Stimulated activated naive B cell treated with anti-CD40 and anti-IgM and Interleukin-4, amounts not matched to agents 10 μg/mL and 1 μg/mL and 100 μg/mL, for 72 hours (primary cell): ENCODE results near the gene FXYD6.

Source experiments
- ATAC-seq, 2 donors: fragments of 150-1000 bp; cut with Tn5 transposase; replicated peaks; 2 replicates each; pipeline ENCODE4 v1.10.0; 2021; ENCODE audit warnings: moderate library complexity in 1 of 2
- DNase-seq: peaks from one replicate; pipeline ENCODE4 v3.0.0; 2021
- H3K27ac Mint-ChIP-seq: one replicate; pipeline ENCODE4 v1.8.0; 2022; ENCODE audit warnings: mild to moderate bottlenecking, mixed read lengths
- H3K27me3 Mint-ChIP-seq, 2 donors: one replicate each; pipeline ENCODE4 v1.8.0; 2022; ENCODE audit warnings: mixed read lengths in 2 of 2
- H3K36me3 Mint-ChIP-seq, 2 donors: one replicate each; pipeline ENCODE4 v1.8.0; 2022; ENCODE audit warnings: mixed read lengths in 2 of 2, mild to moderate bottlenecking in 1 of 2
- H3K4me1 Mint-ChIP-seq, 2 donors: one replicate each; pipeline ENCODE4 v1.8.0; 2022; ENCODE audit warnings: mixed read lengths in 2 of 2, mild to moderate bottlenecking in 1 of 2
- H3K4me3 Mint-ChIP-seq, 2 donors: one replicate each; pipeline ENCODE4 v1.8.0; 2022; ENCODE audit warnings: mild to moderate bottlenecking in 2 of 2, mixed read lengths in 2 of 2, moderate library complexity in 1 of 2
- H3K9me3 Mint-ChIP-seq, 2 donors: one replicate each; pipeline ENCODE4 v1.8.0; 2022; ENCODE audit warnings: mixed read lengths in 2 of 2, mild to moderate bottlenecking in 1 of 2

Gene FXYD6

DNA sequence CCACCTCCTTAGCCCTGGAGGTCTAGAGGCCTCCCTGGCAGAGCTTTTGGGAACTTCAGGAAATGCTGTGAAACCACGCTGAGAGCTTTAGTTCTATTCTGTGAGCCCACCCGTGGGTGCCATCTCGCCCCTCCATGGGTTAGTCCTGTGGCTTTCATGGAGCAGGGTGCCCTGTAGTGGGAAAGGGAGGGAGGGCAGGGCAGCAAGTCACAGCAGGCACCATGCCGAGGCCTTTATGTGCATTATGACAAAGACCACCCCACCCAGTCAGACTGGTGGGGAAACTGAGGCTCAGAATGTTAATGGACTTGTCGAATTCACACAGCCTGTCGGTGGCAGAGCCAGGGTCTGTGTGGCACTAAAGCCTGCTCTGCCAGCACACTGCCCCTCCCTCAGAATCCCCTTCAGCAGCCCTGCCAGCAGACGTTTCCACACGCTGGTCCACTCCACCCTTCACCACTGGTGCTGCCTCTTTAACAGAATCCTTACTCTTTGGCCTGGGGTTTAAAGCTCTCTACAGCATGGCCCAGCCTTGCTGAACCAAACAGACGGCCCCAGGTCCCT is 39.3 kb upstream of the FXYD6 start:
- DNase-seq, result no peak
- Mint-ChIP-seq H3K27ac (no peak overlapping the region), H3K4me1 (peaks cover 18 to 24% of the 10 kb centered on the region in 2 donors), H3K9me3 (no peaks in the 10 kb centered on the region), H3K27me3 (peaks cover 4 to 6% of the 10 kb centered on the region in 2 donors), H3K4me3 (no peak overlapping the region), H3K36me3 (peaks cover 8 to 10% of the 10 kb centered on the region in 2 donors)
- ATAC-seq, result no peak

DNA sequence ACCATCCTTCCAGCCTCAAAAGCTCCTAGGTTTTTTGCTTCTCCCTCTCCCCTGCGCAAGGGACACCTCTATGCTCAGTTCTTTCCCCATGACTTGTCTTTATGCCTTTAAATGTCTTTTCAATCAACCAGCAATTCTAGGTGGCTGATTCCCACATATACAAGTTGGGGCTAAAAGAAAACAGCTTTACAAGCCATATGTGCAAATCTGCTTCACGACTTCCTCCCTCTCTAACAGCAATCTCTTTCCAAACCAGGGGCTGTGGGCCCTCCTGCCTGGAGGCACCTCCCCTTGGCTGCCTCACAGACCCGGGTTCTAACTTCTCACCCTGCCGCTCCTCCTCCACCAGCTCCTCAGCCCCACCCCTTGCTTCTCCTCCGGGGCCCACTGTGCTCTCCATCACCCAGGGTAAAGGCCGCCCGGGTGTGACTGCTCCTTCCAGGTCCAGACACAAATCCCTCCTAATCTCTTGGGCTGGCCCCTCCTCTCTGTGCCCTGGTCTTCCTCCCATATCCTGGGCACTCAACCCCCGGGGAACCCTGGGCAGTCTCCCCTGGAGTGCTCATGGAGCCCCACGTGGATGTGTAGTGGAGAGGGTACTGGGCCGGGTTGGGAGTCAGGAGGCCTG is 38.6 kb upstream of the FXYD6 start:
- ATAC-seq (no peak), DNase-seq (no peak)
- Mint-ChIP-seq H3K4me3 (no peak overlapping the region), H3K9me3 (no peaks in the 10 kb centered on the region), H3K4me1 (peaks cover 18 to 21% of the 10 kb centered on the region in 2 donors), H3K27me3 (peaks cover 4 to 7% of the 10 kb centered on the region in 2 donors), H3K27ac (no peak overlapping the region), H3K36me3 (peaks cover 8 to 10% of the 10 kb centered on the region in 2 donors)

DNA sequence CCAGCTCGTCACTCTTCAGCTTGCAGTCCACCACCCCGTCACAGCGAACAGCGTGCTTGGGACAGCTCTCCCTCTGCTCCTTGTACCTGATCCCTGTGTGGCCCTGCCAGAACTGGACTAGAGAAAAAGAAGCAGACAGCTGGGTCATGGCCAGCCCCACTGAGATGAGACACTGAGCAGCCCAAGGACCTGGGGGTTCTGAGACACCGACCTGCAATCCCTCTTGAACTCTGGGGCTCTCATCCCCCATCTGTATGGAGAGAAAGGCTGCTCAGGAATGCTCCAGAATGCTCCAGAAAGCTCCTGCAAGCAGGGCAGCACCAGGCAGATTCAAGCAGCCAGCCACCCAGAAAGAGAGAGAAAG is 37.9 kb upstream of the FXYD6 start:
- DNase-seq (no peak), ATAC-seq (no peak)
- peaks cover 10 to 13% of the 10 kb centered on the region in 2 donors for H3K4me1 Mint-ChIP-seq
- peaks cover 8 to 10% of the 10 kb centered on the region in 2 donors for H3K36me3 Mint-ChIP-seq
- no peak overlapping the region for H3K4me3 Mint-ChIP-seq
- H3K27ac Mint-ChIP-seq, result no peak overlapping the region
- peaks cover 4 to 7% of the 10 kb centered on the region in 2 donors for H3K27me3 Mint-ChIP-seq
- H3K9me3 Mint-ChIP-seq, result no peaks in the 10 kb centered on the region

DNA sequence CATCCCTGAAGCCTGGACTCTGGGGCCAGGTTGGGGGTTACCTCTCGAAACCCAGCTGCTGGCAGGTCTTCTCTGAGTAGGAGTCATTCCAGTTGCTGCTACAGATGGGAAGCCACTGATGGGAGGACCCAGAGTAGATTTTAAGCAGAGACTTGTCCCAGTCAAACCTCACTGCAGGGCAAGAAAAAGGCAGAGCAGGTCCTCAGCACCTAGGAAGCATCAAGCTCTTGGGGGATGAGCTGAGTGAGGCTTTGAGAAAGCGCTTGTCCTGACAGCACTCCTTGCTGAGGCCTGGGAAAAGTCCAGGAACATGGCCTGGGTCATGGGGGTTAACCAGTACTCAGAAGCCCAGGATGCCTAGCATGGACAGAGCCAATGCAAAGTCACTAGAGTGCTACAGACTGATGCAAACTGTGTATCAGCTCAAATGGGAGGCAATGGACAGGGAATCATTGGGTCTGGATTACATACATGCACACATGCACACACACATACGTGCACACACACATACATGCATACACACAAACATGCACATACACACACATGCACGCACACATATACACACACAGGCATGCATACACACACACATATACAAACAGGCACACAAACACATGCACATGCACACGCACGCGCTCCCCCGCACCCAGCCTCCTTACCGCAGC is 37.4 kb upstream of the FXYD6 start:
- ATAC-seq, result no peak
- no peak for DNase-seq
- Mint-ChIP-seq H3K27me3 (peaks cover 4 to 7% of the 10 kb centered on the region in 2 donors), H3K4me3 (no peak overlapping the region), H3K36me3 (peaks cover 8 to 10% of the 10 kb centered on the region in 2 donors), H3K27ac (peak overlapping the region; percentile 10), H3K4me1 (peaks cover 7 to 8% of the 10 kb centered on the region in 2 donors), H3K9me3 (no peaks in the 10 kb centered on the region)

DNA sequence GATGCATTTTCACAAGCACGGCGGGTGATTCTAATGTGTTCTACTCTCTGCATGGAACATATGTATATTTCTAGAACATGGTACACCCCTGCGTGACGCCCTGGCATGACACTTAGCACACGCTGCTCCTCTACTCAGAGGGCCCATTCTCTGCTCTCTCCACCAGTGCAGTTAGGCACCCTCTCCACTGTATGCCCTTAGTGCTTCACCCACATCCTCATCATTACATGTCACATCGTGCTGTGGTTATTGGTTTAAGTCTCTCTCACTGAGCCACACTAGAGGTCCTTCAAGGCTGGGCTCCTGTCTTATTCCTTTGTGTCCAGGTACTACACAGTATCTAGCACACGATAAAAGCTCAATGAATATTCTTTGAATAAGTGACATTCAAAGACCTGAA is 36.0 kb upstream of the FXYD6 start:
- Mint-ChIP-seq H3K27me3 (peaks cover 4 to 7% of the 10 kb centered on the region in 2 donors), H3K36me3 (peaks cover 13 to 19% of the 10 kb centered on the region in 2 donors), H3K9me3 (no peaks in the 10 kb centered on the region), H3K27ac (no peak overlapping the region), H3K4me3 (no peak overlapping the region), H3K4me1 (peaks cover 6 to 13% of the 10 kb centered on the region in 2 donors)
- no peak for DNase-seq
- no peak for ATAC-seq

DNA sequence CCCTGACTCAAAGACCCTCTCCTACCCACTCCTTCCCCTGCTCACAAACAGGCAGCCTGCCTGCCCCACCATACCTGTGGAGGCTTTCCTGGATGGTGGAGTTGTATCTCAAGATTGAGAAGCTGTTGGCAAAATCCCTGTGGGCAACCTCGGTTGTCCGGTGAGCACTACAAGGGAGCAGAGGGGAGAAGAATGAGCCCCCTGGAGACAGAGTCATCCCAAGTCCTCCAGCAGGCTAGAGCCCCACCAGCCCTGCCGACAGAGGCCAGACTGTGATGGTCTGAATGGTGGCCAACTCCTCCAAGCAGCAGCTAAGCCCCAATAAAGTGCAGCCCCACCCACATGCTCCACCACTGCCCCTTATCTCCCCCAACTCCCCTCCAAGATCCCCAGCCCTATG is 35.2 kb upstream of the FXYD6 start:
- H3K4me3 Mint-ChIP-seq, result no peak overlapping the region
- DNase-seq, result no peak
- H3K4me1 Mint-ChIP-seq, result peaks cover 10 to 16% of the 10 kb centered on the region in 2 donors
- H3K9me3 Mint-ChIP-seq, result no peaks in the 10 kb centered on the region
- no peak overlapping the region for H3K27ac Mint-ChIP-seq
- H3K27me3 Mint-ChIP-seq, result peaks cover 4 to 7% of the 10 kb centered on the region in 2 donors
- ATAC-seq, result no peak
- H3K36me3 Mint-ChIP-seq, result peaks cover 14 to 20% of the 10 kb centered on the region in 2 donors

DNA sequence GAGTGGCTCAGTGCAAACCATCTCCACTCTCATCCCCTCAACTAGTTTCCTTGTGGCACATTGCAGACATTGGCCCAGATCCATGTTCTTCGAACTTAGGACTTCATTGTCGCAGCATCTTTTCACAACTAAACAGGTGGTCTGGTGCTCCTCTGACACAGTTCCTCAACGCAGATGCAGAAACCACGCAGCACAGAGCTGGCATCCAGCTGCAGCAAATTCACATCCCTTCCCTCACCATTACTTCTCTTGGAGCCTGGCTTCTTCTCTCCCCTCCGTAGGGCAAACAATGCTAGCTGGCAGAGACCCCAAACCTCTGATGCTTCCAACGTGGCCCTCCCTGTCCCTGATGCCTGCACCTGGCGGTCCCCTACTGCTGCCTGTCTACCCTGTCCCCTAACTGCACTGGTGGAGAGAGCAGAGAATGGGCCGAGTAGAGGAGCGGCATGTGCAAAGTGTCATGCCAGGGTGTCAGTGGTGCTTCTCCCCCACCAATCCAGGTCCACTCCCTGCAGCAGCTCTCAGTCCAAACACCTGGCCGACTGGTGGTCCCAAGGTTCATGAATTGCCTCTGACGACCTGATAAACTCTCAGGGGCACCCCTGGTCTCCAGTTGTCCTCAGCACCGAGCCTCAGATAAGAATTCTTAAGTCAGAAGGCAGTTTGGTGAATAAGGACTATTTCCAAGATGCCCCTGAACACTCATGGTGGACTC is 34.6 kb upstream of the FXYD6 start:
- H3K4me3 Mint-ChIP-seq, result no peak overlapping the region
- DNase-seq, result no peak
- H3K9me3 Mint-ChIP-seq, result no peaks in the 10 kb centered on the region
- ATAC-seq, result no peak
- H3K27me3 Mint-ChIP-seq, result peaks cover 4 to 7% of the 10 kb centered on the region in 2 donors
- peaks cover 10 to 20% of the 10 kb centered on the region in 2 donors for H3K36me3 Mint-ChIP-seq
- no peak overlapping the region for H3K27ac Mint-ChIP-seq
- peaks cover 10 to 13% of the 10 kb centered on the region in 2 donors for H3K4me1 Mint-ChIP-seq

DNA sequence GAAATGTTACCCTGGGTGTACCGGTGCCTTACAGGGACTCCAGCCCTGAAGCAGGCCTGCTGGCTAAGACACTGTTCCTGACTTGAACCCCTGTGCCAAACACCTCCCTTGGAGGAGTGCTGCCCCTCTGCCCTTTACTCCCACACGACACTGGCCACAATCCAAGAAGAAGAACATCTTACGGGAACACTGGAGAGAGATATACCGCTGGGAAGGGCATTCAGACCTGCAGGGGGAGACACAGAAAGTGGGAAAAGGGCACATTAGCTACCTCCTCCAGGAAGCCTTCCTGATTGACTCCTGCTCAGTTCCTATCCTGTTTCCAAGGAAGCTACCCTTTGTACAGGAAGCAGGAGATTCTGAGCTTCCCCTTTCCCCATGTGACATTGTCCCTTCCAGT is 34.1 kb upstream of the FXYD6 start:
- peaks cover 10 to 11% of the 10 kb centered on the region in 2 donors for H3K4me1 Mint-ChIP-seq
- peaks cover 10 to 20% of the 10 kb centered on the region in 2 donors for H3K36me3 Mint-ChIP-seq
- H3K27me3 Mint-ChIP-seq, result peaks cover 4 to 7% of the 10 kb centered on the region in 2 donors
- H3K9me3 Mint-ChIP-seq, result no peaks in the 10 kb centered on the region
- no peak overlapping the region for H3K4me3 Mint-ChIP-seq
- H3K27ac Mint-ChIP-seq, result no peak overlapping the region
- no peak for DNase-seq
- ATAC-seq, result no peak

DNA sequence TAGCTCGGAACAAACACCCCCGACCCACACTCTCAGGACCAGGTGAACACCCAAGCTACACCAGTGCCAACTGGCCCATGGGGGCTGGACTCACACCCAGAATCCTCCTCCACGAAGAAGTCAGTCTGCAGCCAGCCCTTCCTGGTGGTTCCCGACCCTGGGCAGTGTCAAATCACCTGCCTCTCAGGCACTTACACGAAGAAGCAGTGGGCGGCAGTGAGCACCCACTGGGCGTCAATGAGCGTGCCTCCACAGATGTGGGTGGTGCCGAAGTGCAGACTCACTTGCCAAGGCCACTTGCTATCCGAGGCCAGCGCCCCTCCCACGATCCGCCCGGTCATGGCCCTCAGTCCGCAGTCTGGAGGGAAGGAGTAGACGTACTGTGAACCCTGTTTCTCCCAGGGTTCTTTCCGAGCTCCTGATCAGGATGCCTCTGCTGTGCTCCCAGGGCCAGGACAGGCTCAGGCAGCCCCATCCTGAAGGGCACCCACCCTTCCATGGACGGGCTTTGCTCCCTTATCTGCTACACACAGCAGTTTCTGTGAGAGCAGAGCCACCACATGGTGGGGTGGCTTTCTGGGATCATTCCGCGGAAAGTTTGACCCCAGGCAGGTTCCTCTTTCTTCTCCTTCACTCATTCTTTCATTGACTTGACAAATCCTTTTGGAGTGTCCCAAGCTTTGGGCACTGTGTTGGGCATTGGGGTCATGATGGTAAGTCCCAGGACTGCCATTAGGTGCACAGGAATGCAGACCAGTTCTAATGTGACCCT is 33.3 kb upstream of the FXYD6 start:
- no peak for DNase-seq
- no peak overlapping the region for H3K27ac Mint-ChIP-seq
- H3K4me1 Mint-ChIP-seq, result peaks cover 10 to 11% of the 10 kb centered on the region in 2 donors
- ATAC-seq, result no peak
- H3K27me3 Mint-ChIP-seq, result peaks cover 7 to 8% of the 10 kb centered on the region in 2 donors
- H3K36me3 Mint-ChIP-seq, result peaks cover 10 to 20% of the 10 kb centered on the region in 2 donors
- no peaks in the 10 kb centered on the region for H3K9me3 Mint-ChIP-seq
- H3K4me3 Mint-ChIP-seq, result no peak overlapping the region

DNA sequence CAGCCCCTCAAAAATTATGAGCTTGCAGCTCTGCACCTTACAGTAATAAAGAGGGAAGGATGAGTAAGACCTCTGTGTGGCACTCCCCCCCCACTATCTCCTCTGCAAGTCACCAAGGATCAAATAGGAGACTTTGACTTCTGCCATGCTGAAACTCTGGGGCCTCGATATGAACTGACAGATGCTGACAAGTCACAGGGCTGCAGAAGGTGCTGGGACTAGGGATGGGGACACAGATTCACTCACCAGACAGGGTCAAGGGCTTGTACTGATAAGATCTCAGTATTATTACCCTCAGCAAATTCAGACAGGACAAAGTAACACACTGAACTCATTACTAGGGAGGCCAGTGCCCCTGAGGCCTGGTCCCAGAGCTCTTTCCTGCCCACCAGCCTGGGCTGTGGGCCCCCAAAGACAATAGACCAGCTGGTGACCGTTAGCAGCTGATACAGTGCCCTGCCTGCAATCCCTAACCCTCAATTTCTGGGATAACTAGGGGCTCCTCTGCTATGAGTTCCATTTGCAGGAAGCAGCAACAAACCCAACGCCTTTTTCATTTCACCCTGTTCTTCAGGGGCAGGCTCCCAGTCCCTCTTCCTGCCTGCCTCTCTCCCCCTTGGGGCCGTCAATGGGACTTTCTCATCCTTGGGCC is 32.6 kb upstream of the FXYD6 start:
- no peak overlapping the region for H3K4me3 Mint-ChIP-seq
- peaks cover 10% of the 10 kb centered on the region in 2 donors for H3K4me1 Mint-ChIP-seq
- no peak for ATAC-seq
- DNase-seq, result no peak
- peaks cover 7 to 8% of the 10 kb centered on the region in 2 donors for H3K27me3 Mint-ChIP-seq
- no peaks in the 10 kb centered on the region for H3K9me3 Mint-ChIP-seq
- H3K27ac Mint-ChIP-seq, result no peak overlapping the region
- H3K36me3 Mint-ChIP-seq, result peaks cover 10 to 20% of the 10 kb centered on the region in 2 donors

DNA sequence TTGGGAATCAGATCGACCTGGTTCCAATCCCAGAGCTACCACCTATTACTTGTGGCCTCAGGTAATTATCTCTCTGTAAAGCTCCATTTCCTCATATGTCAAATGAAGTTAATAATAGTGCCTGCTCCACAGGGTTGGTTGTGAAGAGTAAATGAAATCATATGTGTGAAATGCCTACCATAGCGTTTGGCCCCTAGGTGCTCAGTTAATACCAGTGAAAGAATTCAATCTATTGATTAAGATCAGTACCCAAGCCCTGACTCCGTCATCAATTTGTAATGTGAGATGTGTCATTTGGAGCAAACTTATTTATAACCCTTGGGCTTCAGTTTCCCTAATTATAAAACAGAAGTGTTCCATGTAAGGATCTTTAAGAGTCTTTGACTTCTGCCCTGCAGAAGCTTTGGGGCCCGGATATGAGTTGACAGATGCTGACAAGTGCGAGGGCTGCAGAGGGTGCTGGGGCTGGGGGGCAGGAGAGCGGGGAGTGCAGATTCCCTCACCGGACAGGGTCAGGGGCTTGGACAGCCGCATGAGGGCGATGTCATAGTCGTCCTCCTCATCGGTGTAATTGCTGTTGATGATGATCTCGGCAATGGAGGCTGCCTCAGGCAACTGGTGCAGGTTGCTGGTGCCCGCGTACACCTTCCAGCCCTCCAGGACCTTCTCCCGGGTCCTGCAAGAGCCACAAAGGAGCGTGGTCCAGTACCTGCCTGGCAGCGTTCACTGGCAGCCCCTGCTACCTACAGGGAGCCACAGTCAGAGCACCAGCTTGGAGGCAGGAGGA is 31.8 kb upstream of the FXYD6 start:
- peaks cover 10% of the 10 kb centered on the region in 2 donors for H3K4me1 Mint-ChIP-seq
- no peak for DNase-seq

DNA sequence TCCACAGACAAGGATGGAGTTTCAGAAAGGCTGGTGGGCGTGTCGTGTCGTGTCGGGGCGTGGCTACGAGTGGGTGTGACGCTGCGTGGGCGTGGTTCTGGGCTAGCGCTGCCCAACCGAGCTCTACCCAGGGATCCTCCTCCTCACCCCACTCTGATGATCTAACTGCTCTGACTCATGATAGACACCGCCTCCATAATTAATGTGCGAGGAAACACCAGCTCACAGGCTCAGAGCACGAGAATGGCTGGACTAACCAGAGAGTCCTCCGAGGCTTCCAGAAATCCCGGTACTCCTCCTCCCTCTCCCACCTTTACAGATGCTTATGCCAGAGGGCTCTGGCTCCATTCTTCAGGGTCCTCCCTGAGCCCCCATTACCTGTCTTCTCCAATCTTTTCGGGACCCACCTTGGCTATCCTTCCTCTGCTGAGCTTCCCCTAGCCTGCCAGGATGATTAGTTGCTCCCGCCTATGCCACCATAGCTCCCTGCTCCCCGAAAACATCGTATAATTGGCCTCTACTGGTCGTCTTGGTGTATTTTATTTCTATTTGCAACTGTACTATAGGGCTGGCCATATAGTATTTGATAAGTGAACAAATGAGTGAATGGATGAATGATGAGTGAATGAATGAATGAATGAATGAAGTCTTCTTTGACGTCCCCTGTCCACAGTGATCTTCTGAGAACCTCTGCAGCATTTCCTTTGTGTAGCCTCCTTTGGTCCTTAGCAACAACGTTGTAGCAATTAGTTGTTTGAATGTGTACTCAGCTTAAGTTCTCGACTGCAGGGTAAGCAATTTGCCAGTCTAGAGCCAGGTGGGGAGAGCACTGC is 31.0 kb upstream of the FXYD6 start:
- Mint-ChIP-seq H3K4me3 (peak overlapping the region; percentile 52 to 61), H3K9me3 (no peaks in the 10 kb centered on the region)
- ATAC-seq, result peak; percentile 85 to 94

More for the DNA sequence above, 31.8 kb upstream of the FXYD6 start:
- Mint-ChIP-seq H3K4me3 (peak overlapping the region; percentile 52 to 61), H3K9me3 (no peaks in the 10 kb centered on the region), H3K27ac (peak overlapping the region; percentile 75), H3K36me3 (peaks cover 10 to 18% of the 10 kb centered on the region in 2 donors), H3K27me3 (peaks cover 7 to 8% of the 10 kb centered on the region in 2 donors)
- ATAC-seq, result no peak

More for the DNA sequence above, 31.0 kb upstream of the FXYD6 start:
- H3K4me1 Mint-ChIP-seq, result peaks cover 10% of the 10 kb centered on the region in 2 donors
- peak overlapping the region; percentile 75 for H3K27ac Mint-ChIP-seq
- peaks cover 10 to 16% of the 10 kb centered on the region in 2 donors for H3K36me3 Mint-ChIP-seq
- peaks cover 5 to 7% of the 10 kb centered on the region in 2 donors for H3K27me3 Mint-ChIP-seq
- DNase-seq, result peak; percentile 53
